Measurements from ENCODE around the gene AKT3.
"Not testable (repeated sequence)": the region's sequence is repeated elsewhere in the genome, so short reads cannot be mapped to it uniquely, and the experiment has no call there.

The AKT3 gene

GRCh38 chr1:243884603-243885002 lies 34.6 kb upstream of the AKT3 start:
- TF ChIP-seq, protein P1, sequence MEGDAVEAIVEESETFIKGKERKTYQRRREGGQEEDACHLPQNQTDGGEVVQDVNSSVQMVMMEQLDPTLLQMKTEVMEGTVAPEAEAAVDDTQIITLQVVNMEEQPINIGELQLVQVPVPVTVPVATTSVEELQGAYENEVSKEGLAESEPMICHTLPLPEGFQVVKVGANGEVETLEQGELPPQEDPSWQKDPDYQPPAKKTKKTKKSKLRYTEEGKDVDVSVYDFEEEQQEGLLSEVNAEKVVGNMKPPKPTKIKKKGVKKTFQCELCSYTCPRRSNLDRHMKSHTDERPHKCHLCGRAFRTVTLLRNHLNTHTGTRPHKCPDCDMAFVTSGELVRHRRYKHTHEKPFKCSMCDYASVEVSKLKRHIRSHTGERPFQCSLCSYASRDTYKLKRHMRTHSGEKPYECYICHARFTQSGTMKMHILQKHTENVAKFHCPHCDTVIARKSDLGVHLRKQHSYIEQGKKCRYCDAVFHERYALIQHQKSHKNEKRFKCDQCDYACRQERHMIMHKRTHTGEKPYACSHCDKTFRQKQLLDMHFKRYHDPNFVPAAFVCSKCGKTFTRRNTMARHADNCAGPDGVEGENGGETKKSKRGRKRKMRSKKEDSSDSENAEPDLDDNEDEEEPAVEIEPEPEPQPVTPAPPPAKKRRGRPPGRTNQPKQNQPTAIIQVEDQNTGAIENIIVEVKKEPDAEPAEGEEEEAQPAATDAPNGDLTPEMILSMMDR (conservative IDR thresholded peaks at IDR 0.05; ENCODE audit: low read length) = no peak
- no peak for TF ChIP-seq EZH2phosphoT487 (IDR thresholded peaks at IDR 0.05; ENCODE audit: borderline replicate concordance)
- no peaks in the 10 kb centered on the region for H3K9me3 ChIP-seq (ENCODE audit: insufficient read depth, low read depth, low read length)
- no peaks in the 10 kb centered on the region for H3K27me3 ChIP-seq (ENCODE audit: insufficient read depth, low read length, poor library complexity, severe bottlenecking)
- no peak overlapping the region for H3K9ac ChIP-seq (ENCODE audit: low read depth, low read length, poor library complexity, severe bottlenecking)
- no peaks in the 10 kb centered on the region for H3K9me2 ChIP-seq (replicated peaks; ENCODE audit: low read depth, low read length)
- no peak overlapping the region for H3K4me2 ChIP-seq (ENCODE audit: low read depth, low read length, poor library complexity, severe bottlenecking)
- H3F3A ChIP-seq (ENCODE audit: low read depth) = no peaks in the 10 kb centered on the region
- H2AFZ ChIP-seq (ENCODE audit: low read length) = no peak overlapping the region
- no peak overlapping the region for H3K4me3 ChIP-seq (ENCODE audit: low read length, poor library complexity, severe bottlenecking)
- H3K79me2 ChIP-seq (ENCODE audit: insufficient read depth, low read length) = no peaks in the 10 kb centered on the region
- no peaks in the 10 kb centered on the region for H3K4me1 ChIP-seq (ENCODE audit: insufficient read depth, low read length, poor library complexity, severe bottlenecking)
- no peaks in the 10 kb centered on the region for H3K36me3 ChIP-seq (ENCODE audit: insufficient read depth, low read length)
- H4K20me1 ChIP-seq (ENCODE audit: insufficient read depth, low read length, poor library complexity, severe bottlenecking) = no peaks in the 10 kb centered on the region

DNA sequence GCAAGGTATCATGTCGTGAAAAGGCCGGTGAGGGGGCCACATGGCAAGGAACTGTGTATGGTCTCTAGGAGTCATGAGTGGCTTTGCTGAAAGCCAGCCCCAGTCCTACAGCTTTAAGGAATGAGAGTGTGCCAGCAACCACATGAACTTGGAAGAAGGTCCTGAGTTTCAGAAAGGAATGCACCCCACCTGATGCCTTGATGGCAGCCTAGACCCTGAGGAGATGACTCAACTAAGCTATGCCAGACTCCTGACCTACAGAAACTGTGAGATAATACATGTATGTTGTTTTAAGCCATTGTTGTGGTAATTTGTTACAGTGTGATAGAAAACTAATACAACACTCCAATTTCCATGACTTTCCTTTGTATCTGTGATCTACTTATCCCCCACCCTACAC lies 33.5 kb upstream of the AKT3 start:
- no peaks in the 10 kb centered on the region for H3K4me1 ChIP-seq (ENCODE audit: insufficient read depth, low read length, poor library complexity, severe bottlenecking)

GRCh38 chr1:243882276-243882675 lies 32.2 kb upstream of the AKT3 start:
- Histone ChIP-seq H4K20me1 (ENCODE audit: insufficient read depth, low read length, poor library complexity, severe bottlenecking) (no peaks in the 10 kb centered on the region), H3K4me3 (ENCODE audit: low read length, poor library complexity, severe bottlenecking) (no peak overlapping the region), H3K36me3 (ENCODE audit: insufficient read depth, low read length) (no peaks in the 10 kb centered on the region), H3K79me2 (ENCODE audit: insufficient read depth, low read length) (no peaks in the 10 kb centered on the region), H3K9ac (ENCODE audit: low read depth, low read length, poor library complexity, severe bottlenecking) (no peak overlapping the region), H3K27me3 (ENCODE audit: insufficient read depth, low read length, poor library complexity, severe bottlenecking) (no peaks in the 10 kb centered on the region), H3K9me3 (ENCODE audit: insufficient read depth, low read depth, low read length) (no peaks in the 10 kb centered on the region), H2AFZ (ENCODE audit: low read length) (no peak overlapping the region), H3F3A (ENCODE audit: low read depth) (no peaks in the 10 kb centered on the region), H3K9me2 (replicated peaks; ENCODE audit: low read depth, low read length) (no peaks in the 10 kb centered on the region), H3K4me2 (ENCODE audit: low read depth, low read length, poor library complexity, severe bottlenecking) (no peak overlapping the region), H3K4me1 (ENCODE audit: insufficient read depth, low read length, poor library complexity, severe bottlenecking) (no peaks in the 10 kb centered on the region)
- TF ChIP-seq, protein P1 (conservative IDR thresholded peaks at IDR 0.05; ENCODE audit: low read length) = no peak
- no peak for TF ChIP-seq EZH2phosphoT487 (IDR thresholded peaks at IDR 0.05; ENCODE audit: borderline replicate concordance)

More for the DNA sequence above, 33.5 kb upstream of the AKT3 start:
- TF ChIP-seq EZH2phosphoT487 (IDR thresholded peaks at IDR 0.05; ENCODE audit: borderline replicate concordance) = no peak
- TF ChIP-seq, protein P1 (conservative IDR thresholded peaks at IDR 0.05; ENCODE audit: low read length) = no peak
- H3K27me3 ChIP-seq (ENCODE audit: insufficient read depth, low read length, poor library complexity, severe bottlenecking) = no peaks in the 10 kb centered on the region
- H3K9me2 ChIP-seq (replicated peaks; ENCODE audit: low read depth, low read length) = no peaks in the 10 kb centered on the region
- H3K9me3 ChIP-seq (ENCODE audit: insufficient read depth, low read depth, low read length) = no peaks in the 10 kb centered on the region
- no peaks in the 10 kb centered on the region for H4K20me1 ChIP-seq (ENCODE audit: insufficient read depth, low read length, poor library complexity, severe bottlenecking)
- no peaks in the 10 kb centered on the region for H3F3A ChIP-seq (ENCODE audit: low read depth)
- H2AFZ ChIP-seq (ENCODE audit: low read length) = no peak overlapping the region
- no peak overlapping the region for H3K4me3 ChIP-seq (ENCODE audit: low read length, poor library complexity, severe bottlenecking)
- H3K4me2 ChIP-seq (ENCODE audit: low read depth, low read length, poor library complexity, severe bottlenecking) = no peak overlapping the region
- H3K36me3 ChIP-seq (ENCODE audit: insufficient read depth, low read length) = no peaks in the 10 kb centered on the region
- no peaks in the 10 kb centered on the region for H3K79me2 ChIP-seq (ENCODE audit: insufficient read depth, low read length)
- no peak overlapping the region for H3K9ac ChIP-seq (ENCODE audit: low read depth, low read length, poor library complexity, severe bottlenecking)

DNA sequence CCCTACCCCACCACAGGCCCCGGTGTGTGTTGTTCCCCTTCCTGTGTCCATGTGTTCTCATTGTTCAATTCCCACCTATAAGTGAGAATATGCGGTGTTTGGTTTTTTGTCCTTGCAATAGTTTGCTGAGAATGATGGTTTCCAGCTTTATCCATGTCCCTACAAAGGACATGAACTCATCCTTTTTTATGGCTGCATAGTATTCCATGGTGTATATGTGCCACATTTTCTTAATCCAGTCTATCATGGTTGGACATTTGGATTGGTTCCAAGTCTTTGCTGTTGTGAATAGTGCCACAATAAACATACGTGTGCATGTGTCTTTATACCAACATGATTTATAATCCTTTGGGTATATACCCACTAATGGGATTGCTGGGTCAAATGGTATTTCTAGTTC lies 27.0 kb upstream of the AKT3 start:
- H3K27me3 ChIP-seq (ENCODE audit: insufficient read depth, low read length, poor library complexity, severe bottlenecking); H3K9ac ChIP-seq (ENCODE audit: low read depth, low read length, poor library complexity, severe bottlenecking); H3F3A ChIP-seq (ENCODE audit: low read depth); H3K36me3 ChIP-seq (ENCODE audit: insufficient read depth, low read length); H4K20me1 ChIP-seq (ENCODE audit: insufficient read depth, low read length, poor library complexity, severe bottlenecking); H3K9me3 ChIP-seq (ENCODE audit: insufficient read depth, low read depth, low read length); H3K4me1 ChIP-seq (ENCODE audit: insufficient read depth, low read length, poor library complexity, severe bottlenecking); H2AFZ ChIP-seq (ENCODE audit: low read length); H3K4me3 ChIP-seq (ENCODE audit: low read length, poor library complexity, severe bottlenecking); H3K79me2 ChIP-seq (ENCODE audit: insufficient read depth, low read length); H3K9me2 ChIP-seq (replicated peaks; ENCODE audit: low read depth, low read length); H3K4me2 ChIP-seq (ENCODE audit: low read depth, low read length, poor library complexity, severe bottlenecking): not testable (repeated sequence)
